ENCODE results near the gene FXYD6.

- TF ChIP-seq CTCF (IDR thresholded peaks at IDR 0.05) (no peak), POLR2A (IDR thresholded peaks at IDR 0.05) (no peak)
Observed at GRCh38 chr11:117888139-117888566, 11.7 kb upstream of the FXYD6 start.

All from sigmoid colon (tissue), 3 donors.